GM21447 (cell line): ENCODE data around the gene SFXN5.

Experiments used
- ATAC-seq: cut with Tn5 transposase; IDR thresholded peaks from one replicate; pipeline ENCODE4 v1.9.1; 2021; ENCODE audit not compliant: unreplicated experiment

SFXN5 gene

GRCh38 chr2:72943540-72944395, 127.7 kb downstream of the SFXN5 start:
- ATAC-seq, result no peak

GRCh38 chr2:72942881-72943418, 128.6 kb downstream of the SFXN5 start:
- ATAC-seq, result no peak

DNA sequence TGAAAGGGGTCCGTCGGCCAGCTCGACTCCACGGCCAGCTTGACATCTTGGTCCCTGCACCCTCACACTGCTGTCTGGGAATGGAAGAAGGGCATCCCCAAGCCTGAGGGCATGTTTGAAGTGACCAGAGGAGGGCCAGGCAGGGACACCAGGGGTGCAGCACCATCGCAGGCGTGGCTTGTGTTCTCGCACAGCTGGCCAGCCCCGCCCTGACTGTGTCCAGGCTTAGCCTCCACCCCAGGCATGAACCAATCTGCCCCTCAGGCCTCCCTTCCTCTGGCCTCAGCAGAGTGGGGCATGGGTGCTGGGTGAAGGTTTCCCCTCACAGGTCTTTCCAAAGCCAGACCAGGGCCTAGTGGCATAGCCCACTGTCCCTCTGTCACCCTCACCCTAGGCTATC, 129.2 kb downstream of the SFXN5 start:
- ATAC-seq, result no peak

DNA sequence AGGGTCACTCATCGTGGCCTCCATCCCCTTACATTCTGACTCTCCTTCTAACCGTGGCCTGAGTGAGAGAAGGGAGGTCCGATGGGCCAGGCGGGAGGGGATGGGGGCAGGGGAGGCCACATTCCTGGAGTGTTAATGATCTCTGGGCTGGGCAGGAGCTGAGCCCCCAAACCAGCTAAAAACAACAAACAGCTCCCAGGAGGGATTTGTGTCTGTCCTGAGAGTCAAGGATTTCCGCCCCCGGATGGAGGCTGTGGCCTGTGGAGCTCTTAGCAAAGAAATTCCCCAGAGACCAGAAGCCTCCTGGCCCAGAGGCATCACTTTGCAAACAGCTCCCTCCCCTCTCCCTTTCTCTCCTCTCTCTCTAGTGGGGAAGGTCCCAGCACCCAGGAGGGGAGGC, 130.7 kb downstream of the SFXN5 start:
- ATAC-seq, result no peak

DNA sequence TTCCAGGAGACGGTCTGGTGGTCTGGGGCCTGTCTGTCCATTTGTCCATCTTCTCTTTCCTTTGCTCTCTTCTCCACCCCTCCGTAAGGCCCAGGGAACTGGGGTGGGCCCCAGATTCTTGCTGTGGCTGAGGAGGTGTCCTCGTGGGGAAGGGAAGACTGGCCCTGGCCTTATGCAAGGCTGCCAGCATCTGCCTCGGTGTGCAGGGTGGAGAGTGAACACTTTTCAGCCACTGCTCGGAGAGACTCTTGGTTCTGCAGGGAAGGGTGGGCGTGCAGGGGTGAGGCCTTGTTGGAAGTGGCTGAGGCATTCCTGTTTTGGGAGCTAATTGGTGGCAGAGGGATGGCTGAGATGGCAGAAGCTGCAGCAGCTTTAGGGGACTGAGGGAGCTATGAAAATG, 131.2 kb downstream of the SFXN5 start:
- ATAC-seq, result no peak

DNA sequence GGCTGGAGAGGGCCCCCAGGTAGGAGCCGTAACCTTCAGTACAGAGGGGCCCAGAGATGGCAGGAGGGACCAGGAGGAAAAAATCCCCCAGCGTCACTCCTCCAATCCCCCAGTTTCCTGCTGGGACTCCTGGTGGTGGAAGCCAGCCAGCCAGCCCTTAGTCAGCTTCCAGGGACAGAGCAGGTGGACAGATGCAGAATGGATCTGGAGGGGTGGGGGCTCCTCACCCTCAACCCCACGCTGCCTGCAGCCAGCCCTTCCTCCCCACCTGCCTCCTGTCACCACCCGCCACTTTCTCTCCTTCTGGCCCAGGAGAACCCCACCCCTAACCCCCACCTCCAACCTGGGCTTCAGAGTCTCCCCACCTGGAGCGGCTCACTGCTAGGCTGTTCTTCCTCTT, 133.1 kb downstream of the SFXN5 start:
- ATAC-seq, result no peak

- ATAC-seq, result no peak
Measured at GRCh38 chr2:72937356-72937669, 134.2 kb downstream of the SFXN5 start.

DNA sequence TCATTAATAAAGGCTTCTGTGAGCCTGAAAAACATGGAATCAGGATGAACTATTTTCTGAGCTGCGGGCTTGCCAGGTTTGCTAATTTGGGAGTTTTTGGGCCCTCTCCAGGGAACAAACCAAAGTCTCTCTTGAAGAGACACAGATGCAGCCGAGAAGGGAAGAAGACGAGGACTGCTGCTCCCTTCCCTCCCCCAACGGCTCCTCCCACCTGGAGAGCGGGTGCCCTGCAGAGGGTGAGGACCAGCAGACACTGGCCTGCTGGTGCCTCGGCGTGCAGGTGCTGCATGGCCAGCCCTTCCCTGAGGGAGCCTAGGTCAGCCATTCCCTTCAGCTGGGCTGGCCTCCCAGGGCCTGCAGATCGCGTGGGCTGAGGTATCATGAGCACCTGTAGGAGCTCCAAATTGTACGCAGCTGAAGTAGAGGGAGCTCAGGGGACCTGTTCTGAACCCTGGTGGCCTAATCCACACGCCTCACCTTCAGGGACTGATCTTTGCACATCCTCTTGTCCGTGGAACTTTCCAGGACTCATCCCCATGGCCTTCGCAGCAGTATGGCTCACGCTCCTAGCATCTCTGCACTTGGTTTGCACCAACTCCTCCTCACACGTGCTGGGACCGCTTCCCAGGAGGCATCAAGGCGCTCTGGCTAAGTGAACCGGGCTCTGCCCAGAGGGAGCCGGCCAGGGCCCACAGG, 134.7 kb downstream of the SFXN5 start:
- ATAC-seq, result no peak

DNA sequence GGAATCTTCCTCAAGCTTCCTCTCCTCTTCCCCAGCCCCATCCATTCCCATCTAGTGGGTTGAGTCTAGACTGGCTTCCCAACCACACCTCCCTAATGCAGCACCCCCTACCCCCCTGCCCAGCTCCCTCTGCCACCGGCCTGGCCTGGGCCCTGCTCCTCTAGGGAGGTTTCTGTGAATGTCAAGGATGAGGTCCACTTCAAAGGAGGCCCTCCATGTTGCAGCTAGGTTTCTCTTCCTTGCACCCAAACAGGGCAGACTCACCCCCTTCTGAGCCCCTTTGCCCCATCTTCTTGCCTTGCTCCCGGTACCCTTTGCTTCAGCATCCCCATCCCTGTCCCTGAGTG, 135.9 kb downstream of the SFXN5 start:
- ATAC-seq, result no peak

- no peak for ATAC-seq
Measured at GRCh38 chr2:72934683-72935610, 136.6 kb downstream of the SFXN5 start.

GRCh38 chr2:72933646-72934151, 137.8 kb downstream of the SFXN5 start:
- no peak for ATAC-seq

DNA sequence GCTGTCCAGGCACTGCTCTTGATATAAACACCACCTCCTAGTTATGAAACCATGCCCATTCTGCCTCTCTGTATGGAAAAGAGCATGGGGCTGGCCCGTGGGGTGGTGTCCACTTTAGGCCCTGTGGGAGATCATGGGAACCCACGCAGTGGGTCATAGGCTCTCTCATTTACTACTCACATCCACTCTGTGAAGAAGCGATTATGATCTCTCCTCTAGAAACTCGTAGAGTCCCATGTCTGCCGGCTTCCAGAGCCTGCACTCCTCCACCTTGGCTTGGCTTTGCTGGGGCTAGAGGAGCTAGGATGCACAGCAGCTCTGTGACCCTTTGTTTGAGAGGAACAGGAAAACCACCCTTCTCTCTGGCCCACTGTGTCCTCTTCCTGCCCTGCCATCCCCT, 138.3 kb downstream of the SFXN5 start:
- no peak for ATAC-seq

GRCh38 chr2:72932805-72933204, 138.7 kb downstream of the SFXN5 start:
- ATAC-seq, result no peak

DNA sequence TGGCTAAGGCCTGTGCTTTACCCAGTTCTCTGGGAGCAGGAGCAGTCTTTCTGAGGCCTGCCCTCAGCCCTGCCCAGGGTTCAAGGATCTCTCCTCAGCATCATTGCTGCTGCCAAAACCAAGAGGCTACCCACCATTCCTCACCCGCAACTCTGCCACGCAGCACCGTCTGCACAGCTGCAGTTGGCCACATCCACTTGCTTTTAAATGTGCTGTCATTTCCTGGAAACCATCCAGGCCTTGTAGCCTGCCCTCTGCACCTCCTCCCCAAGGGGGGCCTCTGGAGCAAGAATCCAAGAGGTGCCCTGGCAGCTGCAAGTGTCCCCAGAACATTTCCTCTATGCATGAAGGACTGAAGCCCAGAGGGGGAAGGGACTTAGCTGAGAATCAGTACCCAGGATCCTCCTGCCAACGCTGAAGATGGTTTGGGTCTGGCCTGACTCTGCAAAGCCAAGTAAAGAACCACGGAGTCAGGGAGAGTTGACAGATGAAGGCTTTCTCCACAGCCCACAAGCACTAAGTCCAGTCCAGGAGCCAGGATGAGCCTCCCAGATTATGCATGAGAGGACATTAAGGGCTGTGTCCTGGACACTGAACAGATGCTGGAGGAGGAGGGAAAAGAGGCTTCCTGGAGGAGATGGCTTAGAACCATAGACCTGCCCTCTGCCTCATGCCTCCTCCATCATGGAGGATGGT, 139.3 kb downstream of the SFXN5 start:
- ATAC-seq, result no peak

GRCh38 chr2:72931280-72931910, 140.1 kb downstream of the SFXN5 start:
- no peak for ATAC-seq

- ATAC-seq, result no peak
Measured at GRCh38 chr2:72929010-72929409, 142.5 kb downstream of the SFXN5 start.

DNA sequence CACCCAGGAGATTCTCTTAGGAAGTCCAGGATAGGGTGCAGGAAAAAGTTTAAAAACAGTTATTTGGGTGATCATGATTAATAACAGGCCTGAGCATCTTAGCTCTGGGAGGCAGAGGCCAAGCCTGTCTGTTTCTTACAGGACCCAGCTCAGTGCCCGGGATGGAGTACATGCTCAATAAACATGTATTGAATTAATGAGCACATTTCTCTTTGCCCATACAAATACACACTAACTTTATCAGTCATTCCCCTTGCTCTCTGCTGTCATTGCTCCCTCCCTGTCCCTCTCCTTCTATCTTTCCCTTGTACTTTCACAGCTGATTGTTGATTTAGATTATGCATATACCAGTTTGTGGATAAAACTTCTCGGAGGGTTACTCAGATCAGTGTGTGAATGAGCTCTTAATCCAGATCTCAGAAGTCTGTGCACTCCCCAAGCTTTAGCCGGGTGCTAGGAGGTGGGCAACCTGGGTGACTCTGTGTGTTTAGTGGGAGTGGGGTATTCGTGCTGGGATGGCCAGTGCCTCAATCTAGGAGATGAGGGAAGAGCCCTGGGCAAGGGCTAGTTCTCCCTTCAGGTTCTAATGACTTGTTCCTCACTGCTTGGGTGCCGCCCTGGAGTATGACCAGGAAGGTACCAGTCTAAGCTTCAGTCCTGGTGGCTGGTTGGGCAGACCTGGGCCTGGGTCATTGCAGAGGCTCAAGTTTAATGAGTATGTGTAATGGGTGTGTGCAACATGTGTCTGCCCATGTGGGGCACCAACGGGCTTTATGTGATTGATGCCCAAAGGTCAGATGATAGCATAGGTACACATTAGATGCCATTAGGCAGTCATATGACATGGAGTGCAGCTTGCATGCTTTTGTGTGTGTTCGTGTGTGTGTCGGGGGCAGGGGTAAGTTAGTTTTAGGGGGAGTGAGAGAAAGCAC, 143.6 kb downstream of the SFXN5 start:
- no peak for ATAC-seq

DNA sequence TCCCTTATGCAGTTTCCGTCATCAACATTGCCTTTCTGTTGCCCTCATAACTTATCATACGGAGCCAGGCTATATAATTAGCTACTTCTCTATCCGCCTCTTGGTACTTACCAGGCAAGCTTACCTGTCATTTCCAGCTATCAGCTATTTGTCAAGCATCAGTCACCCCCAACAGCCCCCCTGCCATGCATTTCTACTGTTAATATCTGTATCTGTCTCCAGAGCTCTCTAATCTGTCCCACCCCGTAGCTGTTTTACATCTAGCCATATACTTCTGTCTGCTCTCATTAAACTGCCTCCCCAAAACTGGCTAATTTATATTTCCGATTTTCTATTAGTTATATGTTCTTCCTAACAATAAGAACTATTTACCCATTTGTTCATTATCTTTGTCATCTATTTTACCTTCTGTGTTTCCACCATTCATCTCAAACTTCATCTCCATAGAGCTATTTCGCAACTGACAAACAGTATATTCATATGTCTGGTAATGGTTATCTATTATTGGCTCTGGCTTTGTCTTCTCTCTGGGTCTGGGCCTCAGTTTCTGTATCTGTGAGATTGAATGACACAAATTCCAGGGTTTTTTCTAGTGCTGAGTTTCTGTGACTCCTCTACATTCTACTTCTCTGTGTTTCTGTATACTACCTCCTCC, 144.6 kb downstream of the SFXN5 start:
- no peak for ATAC-seq

- no peak for ATAC-seq
Measured at GRCh38 chr2:72926368-72926767, 145.1 kb downstream of the SFXN5 start.
